Hematopoietic multipotent progenitor cell treated with erythropoietin and hydrocortisone succinate and interleukin-3 and kit ligand, for 17 days (in vitro differentiated cells): ENCODE measurements around the gene WDR55.
"Not testable (repeated sequence)": the region's sequence is repeated elsewhere in the genome, so short reads cannot be mapped to it uniquely, and the experiment has no call there.

Experiments
- DNase-seq: peaks from one replicate; pipeline ENCODE4 v3.0.0-alpha.2; 2015; ENCODE audit warnings: low spot score

WDR55 gene

DNA sequence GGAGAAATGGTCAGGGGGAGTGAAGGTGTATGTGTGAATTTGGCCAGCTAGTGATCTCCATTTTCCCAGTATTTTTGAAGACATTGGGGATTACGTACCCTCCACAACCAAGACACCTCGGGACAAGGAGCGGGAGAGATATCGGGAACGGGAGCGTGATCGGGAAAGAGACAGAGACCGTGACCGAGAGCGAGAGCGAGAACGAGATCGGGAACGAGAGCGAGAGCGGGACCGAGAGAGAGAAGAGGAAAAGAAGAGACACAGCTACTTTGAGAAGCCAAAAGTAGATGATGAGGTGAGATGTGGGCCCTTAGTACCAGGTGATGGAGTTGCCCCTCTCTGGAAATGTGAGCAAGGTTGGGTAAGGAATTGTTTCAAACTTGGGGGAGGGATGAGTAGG, 5.8 kb upstream of the WDR55 start:
- no peak for DNase-seq

DNA sequence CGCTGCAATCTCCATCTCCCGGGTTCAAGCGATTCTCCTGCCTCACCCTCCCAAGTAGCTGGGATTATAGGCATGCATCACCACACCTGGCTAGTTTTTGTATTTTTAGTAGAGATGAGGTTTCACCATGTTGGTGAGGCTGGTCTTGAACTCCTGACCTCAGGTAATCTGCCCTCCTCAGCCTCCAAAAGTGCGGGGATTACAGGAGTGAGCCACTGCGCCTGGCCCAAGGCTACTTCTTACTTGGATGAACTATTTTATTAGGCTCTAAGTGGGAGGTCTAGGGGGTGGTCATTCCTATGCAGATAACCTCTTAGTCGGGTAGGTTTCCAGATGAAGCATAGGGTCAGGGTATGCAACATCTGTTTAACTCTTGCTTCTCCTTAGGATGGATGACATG, 4.3 kb upstream of the WDR55 start:
- DNase-seq = not testable (repeated sequence)

DNA sequence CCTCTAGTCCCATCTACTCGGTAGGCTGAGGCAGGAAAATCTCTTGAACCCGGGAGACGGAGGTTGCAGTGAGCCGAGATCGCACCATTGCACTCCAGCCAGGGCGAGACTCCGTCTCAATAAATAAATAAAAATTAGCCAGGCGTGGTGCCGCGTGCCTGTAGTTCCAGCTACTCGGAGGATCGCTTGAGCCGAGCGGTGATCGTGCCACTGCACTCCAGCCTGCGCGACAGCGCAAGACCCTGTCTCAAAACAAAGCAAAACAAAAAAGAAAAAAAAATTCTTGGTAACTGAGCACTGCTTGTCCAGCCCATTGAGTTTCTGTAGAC, 710 bp upstream of the WDR55 start:
- DNase-seq = no peak

DNA sequence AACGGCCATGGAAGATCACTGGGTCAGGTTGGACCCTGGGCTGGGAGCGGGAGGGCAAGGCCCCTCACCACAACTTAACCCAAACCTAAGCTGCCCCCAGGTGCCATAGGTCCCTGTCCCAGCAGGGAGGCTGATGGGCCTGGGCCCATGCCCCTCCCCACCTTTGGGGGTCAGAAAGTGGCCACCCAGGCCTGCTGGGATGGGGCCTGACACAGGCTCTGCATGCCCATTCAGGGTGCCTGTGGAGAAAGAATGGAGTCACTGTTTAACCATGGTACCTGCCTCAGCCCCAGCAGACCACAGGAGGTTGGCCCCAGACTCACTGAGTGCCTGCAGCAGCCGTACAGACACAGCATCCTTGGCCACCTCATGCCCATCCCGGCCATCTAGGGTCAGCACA, 6.3 kb downstream of the WDR55 start:
- DNase-seq = not testable (repeated sequence)

DNA sequence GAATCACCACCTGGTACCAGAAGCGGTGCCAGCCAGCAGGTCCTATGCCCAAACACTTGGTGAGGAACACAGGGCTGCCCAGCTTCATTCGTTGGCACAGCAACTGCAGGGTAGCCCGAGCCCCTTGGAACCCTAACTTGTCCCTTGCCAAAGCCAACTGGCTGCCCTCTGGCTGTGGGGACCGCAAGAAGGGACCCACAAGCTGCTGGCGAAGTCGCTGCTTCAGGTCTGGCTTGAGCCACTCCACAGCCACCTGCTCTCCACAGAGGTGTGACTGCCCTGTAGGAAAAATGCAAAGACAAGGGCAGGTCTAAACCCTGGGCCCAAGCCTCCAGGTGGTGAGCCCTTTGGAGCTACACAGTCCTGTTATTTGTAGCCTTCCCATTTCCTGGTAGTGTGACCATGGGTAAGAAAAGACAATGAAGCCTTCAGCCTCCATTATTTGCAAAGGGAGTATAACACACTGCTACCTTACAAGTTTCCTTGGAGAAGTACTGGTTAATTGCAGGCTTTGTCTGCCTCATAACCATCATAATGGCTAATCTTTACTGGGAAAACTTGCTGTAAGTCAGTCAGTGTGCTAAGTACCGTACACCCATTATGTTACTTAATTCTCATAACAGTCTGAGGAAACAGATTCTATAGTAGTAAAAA, 6.9 kb downstream of the WDR55 start:
- DNase-seq = no peak

DNA sequence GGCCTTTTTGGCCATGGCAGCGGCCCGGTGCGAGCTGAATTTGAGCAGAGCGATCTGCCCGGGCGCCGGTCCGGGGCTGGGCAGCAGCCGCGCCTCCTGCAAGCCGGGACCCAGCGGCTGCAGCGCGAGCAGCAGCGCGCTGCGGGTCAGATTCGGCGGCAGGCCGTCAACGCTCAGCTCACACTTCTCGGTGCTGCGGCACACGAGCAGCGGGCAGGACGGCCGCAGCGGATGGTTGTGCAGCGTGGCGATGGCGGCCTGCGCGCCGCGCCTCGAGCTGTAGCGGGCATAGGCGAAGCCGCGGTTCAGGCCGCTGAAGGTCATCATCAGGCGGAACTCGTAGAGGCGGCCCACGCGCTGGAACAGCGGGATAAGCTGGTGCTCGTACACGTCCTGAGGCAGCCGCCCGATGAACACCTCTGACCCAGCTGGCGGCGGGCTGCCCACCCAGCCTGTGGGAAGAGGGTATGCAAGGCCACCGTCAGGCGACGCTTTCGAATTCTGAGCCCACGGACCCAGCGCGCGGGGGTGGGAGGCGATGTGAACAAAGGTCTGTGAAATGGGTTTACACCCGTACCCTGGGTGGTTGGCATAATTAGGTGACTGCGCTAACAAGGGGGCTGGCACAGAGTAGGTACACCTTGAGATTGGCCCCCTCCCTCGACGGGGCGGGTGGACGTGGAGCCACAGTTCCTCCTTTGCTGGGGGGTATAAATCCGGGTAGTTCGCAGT, 7.9 kb downstream of the WDR55 start:
- DNase-seq = no peak

- no peak for DNase-seq
Observed at GRCh38 chr5:140673187-140673976, 8.7 kb downstream of the WDR55 start, which contains the start of gene DND1. TSS of gene DND1 (minus strand) at chr5:140673576. CDS start at chr5:140673542, 34 bp downstream.

GRCh38 chr5:140674211-140674610, 9.5 kb downstream of the WDR55 start:
- no peak for DNase-seq

- no peak for DNase-seq
Observed at GRCh38 chr5:140674629-140675028, 9.9 kb downstream of the WDR55 start.

- no peak for DNase-seq
Observed at GRCh38 chr5:140677947-140678346, 13.2 kb downstream of the WDR55 start.

GRCh38 chr5:140678993-140679392, 14.3 kb downstream of the WDR55 start:
- peak; percentile 51 for DNase-seq

GRCh38 chr5:140690376-140690932, 25.8 kb downstream of the WDR55 start:
- DNase-seq = peak; percentile 38

GRCh38 chr5:140690941-140691924, 26.5 kb downstream of the WDR55 start, which contains the start of the genes HARS1 and HARS2:
TSS of gene HARS1 (minus strand) at chr5:140691370. CDS start at chr5:140691304, 66 bp downstream.
TSS of gene HARS2 (plus strand) at chr5:140691455. CDS start at chr5:140691649, 194 bp downstream.
- peak; percentile 94 for DNase-seq

GRCh38 chr5:140694276-140694675, 29.6 kb downstream of the WDR55 start:
- no peak for DNase-seq

- no peak for DNase-seq
Observed at GRCh38 chr5:140696891-140697492, 32.3 kb downstream of the WDR55 start.

- DNase-seq = peak; percentile 98
Observed at GRCh38 chr5:140700177-140701144, 35.8 kb downstream of the WDR55 start, which contains the start of gene ZMAT2. TSS of gene ZMAT2 (plus strand) at chr5:140700447. CDS start at chr5:140700461, 14 bp downstream.

- no peak for DNase-seq
Observed at GRCh38 chr5:140707812-140708211, 43.1 kb downstream of the WDR55 start.

GRCh38 chr5:140708787-140709186, 44.1 kb downstream of the WDR55 start:
- DNase-seq = not testable (repeated sequence)

DNA sequence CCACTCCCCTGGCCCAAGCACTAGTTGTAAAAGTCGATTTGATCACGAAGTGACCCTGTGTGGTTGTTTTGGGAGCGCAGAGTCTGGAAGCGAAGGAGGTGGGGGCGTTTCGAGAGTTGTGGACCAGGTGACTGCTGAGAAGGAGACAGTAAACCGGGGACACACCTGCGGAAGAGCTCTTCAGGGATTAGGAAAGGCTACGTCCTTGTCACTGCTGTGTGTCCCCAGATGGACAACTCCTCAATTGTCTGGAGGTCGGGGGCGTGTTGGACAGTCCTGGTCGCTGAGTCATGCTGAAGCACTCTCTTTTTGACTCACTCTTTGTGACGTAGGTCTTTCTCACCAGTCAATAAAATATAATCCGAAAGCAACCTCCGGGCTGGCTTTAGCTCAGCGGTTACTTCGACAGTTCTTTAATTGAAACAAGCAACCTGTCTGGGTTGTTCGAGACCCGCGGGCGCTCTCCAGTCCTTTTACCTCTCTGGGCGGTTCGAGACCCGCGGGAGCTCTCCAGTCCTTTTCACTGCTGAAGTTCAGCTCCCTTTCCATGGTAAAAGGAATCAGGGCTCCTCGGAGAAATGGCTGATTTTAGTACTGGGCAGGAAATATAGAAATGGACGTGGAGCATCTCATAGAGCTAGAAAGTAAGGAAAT, 46.3 kb downstream of the WDR55 start:
- DNase-seq = peak; percentile 98
